GM23338 (cell line): Measurements from ENCODE around the gene FOXN4.

Source experiments
- EZH2phosphoT487 ChIP-seq: fragments of 200-600 bp; sonication (generic); IDR thresholded peaks from one replicate; pipeline ENCODE4 v1.8.1; 2018; ENCODE audit warnings: antibody characterized with exemption; ENCODE audit not compliant: unreplicated experiment
- TF ChIP-seq, protein P1 (sequence below), 2 experiments: fragments of 200-600 bp in 1 of 2; sonication (generic) in 1 of 2; conservative IDR thresholded peaks; 2 replicates each; pipeline versions ENCODE4 v1.5.1 to v1.6.1; 2016 to 2017; ENCODE audit warnings: antibody characterized with exemption in 2 of 2, low read depth in 2 of 2, mild to moderate bottlenecking in 2 of 2, moderate library complexity in 1 of 2
- TF ChIP-seq, protein P2 (sequence below): IDR thresholded peaks from one replicate; pipeline ENCODE4 v1.6.1; 2018; ENCODE audit warnings: antibody characterized with exemption; ENCODE audit not compliant: unreplicated experiment

DNA sequence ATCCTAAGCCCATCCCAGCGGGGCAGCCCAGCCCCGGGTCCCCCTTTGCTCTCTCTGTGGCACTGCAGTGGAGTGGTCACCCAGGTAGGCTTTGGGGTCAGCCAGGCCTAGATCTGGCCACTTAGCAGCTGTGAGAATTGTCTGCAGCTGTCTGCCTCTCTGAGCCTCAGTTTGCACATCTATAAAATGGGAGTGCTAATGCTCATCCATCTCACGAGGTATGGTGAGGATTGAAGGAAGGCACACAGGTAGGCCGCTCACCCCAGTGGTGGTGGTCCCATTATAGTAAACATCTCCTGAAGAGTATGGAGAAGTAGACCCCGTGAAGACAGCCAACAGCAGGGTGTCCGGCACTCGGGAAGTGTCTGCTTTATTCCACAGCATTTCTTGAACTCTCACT is 9.2 kb downstream of the FOXN4 start:
- TF ChIP-seq EZH2phosphoT487, result no peak
- TF ChIP-seq, protein P1, sequence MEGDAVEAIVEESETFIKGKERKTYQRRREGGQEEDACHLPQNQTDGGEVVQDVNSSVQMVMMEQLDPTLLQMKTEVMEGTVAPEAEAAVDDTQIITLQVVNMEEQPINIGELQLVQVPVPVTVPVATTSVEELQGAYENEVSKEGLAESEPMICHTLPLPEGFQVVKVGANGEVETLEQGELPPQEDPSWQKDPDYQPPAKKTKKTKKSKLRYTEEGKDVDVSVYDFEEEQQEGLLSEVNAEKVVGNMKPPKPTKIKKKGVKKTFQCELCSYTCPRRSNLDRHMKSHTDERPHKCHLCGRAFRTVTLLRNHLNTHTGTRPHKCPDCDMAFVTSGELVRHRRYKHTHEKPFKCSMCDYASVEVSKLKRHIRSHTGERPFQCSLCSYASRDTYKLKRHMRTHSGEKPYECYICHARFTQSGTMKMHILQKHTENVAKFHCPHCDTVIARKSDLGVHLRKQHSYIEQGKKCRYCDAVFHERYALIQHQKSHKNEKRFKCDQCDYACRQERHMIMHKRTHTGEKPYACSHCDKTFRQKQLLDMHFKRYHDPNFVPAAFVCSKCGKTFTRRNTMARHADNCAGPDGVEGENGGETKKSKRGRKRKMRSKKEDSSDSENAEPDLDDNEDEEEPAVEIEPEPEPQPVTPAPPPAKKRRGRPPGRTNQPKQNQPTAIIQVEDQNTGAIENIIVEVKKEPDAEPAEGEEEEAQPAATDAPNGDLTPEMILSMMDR (conservative IDR thresholded peaks at IDR 0.05; ENCODE audit: low read depth in 2 of 2), result no peak
- TF ChIP-seq, protein P2, sequence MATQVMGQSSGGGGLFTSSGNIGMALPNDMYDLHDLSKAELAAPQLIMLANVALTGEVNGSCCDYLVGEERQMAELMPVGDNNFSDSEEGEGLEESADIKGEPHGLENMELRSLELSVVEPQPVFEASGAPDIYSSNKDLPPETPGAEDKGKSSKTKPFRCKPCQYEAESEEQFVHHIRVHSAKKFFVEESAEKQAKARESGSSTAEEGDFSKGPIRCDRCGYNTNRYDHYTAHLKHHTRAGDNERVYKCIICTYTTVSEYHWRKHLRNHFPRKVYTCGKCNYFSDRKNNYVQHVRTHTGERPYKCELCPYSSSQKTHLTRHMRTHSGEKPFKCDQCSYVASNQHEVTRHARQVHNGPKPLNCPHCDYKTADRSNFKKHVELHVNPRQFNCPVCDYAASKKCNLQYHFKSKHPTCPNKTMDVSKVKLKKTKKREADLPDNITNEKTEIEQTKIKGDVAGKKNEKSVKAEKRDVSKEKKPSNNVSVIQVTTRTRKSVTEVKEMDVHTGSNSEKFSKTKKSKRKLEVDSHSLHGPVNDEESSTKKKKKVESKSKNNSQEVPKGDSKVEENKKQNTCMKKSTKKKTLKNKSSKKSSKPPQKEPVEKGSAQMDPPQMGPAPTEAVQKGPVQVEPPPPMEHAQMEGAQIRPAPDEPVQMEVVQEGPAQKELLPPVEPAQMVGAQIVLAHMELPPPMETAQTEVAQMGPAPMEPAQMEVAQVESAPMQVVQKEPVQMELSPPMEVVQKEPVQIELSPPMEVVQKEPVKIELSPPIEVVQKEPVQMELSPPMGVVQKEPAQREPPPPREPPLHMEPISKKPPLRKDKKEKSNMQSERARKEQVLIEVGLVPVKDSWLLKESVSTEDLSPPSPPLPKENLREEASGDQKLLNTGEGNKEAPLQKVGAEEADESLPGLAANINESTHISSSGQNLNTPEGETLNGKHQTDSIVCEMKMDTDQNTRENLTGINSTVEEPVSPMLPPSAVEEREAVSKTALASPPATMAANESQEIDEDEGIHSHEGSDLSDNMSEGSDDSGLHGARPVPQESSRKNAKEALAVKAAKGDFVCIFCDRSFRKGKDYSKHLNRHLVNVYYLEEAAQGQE, result no peak
